ENCODE results near the gene TAS2R14.
A peak's percentile ranks its signal among the peaks of the same experiment; 100 is the strongest.

Gene TAS2R14

DNA sequence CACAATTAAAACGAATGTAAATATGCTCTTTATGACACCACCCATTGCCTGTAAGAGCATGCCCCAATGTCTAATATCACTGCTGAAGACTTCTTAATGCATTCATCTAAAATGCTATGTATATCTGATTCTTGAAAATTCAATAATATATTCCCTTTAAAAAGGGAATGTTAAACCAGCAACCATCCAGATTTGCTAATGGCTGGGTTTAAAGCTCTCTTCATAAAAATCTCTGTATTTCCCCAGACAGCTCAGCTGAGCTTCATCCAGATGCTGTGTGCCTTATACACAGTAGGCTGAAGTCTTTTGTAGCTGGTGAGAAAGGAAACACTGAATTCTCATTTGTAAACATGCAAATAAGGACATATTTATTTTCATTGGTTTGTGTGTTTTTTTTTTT, at the start of gene TAS2R14:
Gene TAS2R14 (minus strand): TSS at position 101 of the 400 bp plus-strand sequence. CDS start 56 bp downstream, at position 45.
- DNase-seq, result no peak

DNA sequence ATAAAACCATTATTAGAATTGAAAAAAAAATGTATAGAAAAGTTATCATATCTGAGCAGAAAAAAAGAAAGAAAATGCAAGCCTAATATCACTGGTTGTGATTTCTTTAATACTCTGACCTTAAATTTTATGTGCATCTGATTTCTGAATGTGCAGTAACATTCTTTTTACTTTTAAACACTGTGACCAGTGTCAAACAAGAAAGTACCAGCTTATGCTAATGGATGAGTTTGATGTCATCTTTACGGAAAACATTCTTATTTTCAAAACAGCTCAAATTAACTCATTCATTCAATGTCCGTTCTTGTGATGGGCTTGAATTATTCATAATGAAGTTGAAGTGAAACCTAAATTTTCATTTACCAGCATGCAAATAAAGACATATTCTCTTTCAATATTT, 47.7 kb upstream of the TAS2R14 start, which contains the start of gene TAS2R50:
Gene TAS2R50 (minus strand): TSS at position 101 of the 400 bp plus-strand sequence. CDS start 52 bp downstream, at position 49.
- DNase-seq, result no peak

GRCh38 chr12:10982244-10982643, 43.2 kb upstream of the TAS2R14 start:
- DNase-seq, result peak; percentile 4

- DNase-seq, result no peak
Measured at GRCh38 chr12:10974965-10975364, 35.9 kb upstream of the TAS2R14 start.

DNA sequence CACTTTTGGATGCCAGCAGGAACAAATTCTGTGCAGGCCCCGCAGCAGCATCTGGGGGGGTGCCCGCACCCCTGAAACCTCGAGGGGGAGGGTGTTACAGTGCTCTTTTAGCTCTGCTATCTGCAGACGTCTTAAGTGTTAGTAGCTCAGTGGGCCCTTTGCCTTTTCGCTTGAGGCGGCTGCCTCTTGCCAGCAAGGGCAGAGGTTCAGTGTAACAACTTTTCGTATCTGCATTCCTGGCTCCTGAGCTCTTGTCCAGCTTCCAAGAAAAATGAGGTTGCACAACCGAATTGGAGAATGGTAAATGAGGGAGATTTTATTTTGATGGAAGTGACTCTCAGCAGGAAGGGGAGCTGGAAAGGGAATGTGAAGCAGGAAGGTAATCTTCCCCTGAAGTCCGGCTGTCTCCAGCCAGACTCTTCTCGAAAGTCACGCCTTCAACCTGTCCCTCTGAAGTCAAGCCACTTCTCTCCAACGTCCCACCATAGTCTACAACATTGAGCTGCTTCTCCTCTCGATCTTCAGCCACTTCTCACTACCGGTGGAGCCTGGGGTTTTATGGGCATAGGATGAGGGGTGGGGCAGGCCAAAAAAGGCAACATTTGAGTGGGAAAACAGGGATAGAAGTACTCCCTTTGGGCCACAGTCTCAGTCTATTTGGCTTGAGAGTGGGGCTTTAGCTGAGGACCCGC, 29.8 kb upstream of the TAS2R14 start:
- no peak for DNase-seq

GRCh38 chr12:10967409-10967808, 28.3 kb upstream of the TAS2R14 start:
- no peak for DNase-seq

DNA sequence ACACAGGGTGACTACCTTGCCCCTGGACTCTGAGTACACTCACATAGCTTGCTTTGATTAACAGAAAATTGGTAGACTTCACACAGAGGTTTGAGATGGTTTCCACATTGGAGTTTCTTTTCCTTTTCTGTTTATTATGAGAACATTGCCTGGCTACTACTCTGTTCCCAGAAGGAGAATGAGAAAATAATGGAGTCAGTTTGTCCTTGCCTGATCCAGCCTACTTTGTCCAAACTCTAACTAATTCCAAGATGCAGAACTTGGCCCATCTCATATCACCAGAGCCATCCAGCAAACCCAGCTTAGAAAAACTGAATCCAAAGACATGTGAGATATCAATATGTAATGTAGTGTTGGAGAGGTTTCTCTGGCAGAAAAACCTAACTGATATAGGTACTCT, 27.3 kb upstream of the TAS2R14 start:
- DNase-seq, result no peak

GRCh38 chr12:10965476-10965875, 26.4 kb upstream of the TAS2R14 start:
- DNase-seq, result no peak

GRCh38 chr12:10960211-10960610, 21.1 kb upstream of the TAS2R14 start:
- no peak for DNase-seq

GRCh38 chr12:10959804-10960203, 20.7 kb upstream of the TAS2R14 start:
- no peak for DNase-seq

DNA sequence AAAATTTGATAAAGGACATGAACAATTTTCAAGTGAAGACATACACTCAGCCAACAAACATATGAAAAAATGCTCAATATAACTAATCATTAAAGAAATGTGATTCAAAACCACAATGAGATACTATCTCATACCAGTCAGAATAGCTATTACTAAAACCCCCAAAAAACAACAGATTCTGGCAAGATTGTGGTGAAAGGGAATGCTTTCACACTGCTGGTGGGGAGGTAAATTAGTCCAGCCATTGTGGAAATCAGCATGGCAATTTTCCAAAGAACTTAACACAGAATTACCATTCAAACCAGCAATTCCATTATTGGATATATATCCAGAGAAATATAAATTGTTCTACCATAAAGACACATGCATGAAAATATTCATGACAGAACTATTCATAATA, 18.7 kb upstream of the TAS2R14 start:
- no peak for DNase-seq

DNA sequence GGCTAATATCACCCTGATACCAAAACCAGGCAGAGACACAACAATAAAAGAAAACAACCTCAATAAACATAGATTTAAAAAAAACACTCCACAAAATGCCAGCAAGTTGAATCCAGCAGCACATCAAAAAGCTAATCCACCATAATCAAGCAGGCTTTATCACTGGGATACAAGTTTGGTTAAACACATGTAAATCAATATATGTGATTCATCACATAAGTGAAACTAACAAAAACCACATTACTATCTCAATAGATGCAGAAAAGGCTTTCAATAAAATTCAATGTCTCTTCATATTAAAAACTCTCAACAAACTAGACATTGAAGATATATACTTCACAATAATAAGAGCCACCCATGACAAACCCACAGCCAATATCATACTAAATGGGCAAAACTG, 17.0 kb upstream of the TAS2R14 start:
- no peak for DNase-seq

- DNase-seq, result no peak
Measured at GRCh38 chr12:10952645-10953044, 13.6 kb upstream of the TAS2R14 start.

GRCh38 chr12:10943167-10943566, 4.1 kb upstream of the TAS2R14 start:
- no peak for DNase-seq

DNA sequence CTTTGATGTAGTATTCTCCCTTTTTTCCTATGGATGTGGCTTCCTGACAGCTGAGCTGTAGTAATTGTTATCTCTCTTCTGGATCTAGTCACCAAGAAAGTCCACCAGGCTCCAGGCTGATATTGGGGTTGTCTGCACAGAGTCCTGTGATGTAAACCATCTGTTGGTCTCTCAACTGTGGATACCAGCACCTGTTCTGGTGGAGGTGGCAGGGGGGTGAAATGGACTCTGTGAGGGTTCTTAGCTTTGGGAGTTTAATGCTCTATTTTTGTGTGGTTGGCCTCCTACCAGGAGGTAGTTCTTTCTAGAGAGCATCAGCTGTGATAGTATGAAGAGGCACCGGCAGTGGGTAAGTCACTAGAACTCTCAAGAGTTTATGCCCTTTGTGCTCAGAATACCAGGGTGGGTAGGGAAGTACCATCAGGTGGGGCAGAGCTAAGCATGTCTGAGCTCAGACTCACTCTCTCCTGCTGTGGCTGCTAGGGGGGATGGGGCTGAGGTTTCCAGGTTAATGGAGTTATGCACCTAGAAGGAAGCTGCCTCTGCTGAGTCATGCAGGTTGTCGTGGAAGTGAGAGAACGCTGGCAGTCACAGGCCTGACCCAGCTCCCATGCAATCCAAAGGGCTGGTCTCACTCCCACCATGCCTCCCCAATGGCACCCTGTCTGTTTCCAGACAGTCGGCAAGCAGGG, 3.0 kb upstream of the TAS2R14 start:
- DNase-seq, result no peak

- DNase-seq, result no peak
Measured at GRCh38 chr12:10941369-10941768, 2.3 kb upstream of the TAS2R14 start.

DNA sequence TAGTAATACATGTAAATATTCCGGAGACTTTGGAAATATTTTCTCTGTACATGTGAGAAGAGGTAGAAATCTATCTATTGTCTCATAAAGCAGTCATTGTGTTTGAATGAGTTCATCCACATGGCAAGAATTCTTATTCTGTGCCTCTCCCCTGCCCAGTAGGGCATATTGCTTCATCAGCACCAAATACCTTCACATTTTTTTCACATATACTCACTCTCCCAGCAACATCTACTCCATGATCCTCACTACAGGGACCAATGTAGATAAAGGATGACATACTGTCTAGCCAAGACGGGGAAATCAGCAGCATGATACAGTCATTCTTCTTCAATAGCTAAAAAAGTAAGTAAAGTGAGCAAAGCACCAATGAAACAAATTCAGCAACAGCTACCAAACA, 1.3 kb upstream of the TAS2R14 start:
- DNase-seq, result no peak

DNA sequence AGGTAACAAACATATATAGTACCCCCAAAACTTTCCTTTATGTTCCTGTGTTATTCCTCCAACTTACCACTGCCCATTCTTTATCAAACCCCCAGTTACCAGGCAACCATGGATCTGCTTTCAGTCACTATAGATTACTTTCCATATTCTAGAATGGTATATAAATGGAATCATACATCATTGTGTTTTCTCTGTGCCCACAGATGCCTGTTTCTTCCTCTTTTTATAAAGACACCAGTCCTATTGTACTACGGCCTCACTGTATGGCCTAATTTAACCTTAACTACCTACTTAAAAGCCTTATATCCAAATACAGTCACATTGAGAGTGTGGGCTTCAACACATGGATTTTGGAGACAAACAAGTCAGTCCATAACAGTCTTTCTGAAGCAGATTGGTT, 2.6 kb downstream of the TAS2R14 start:
- no peak for DNase-seq

GRCh38 chr12:10928746-10929286, 10.2 kb downstream of the TAS2R14 start, which contains the start of gene PRH2:
Gene PRH2 (plus strand): TSS chr12:10929236. CDS start chr12:10929274, 38 bp downstream.
- no peak for DNase-seq

DNA sequence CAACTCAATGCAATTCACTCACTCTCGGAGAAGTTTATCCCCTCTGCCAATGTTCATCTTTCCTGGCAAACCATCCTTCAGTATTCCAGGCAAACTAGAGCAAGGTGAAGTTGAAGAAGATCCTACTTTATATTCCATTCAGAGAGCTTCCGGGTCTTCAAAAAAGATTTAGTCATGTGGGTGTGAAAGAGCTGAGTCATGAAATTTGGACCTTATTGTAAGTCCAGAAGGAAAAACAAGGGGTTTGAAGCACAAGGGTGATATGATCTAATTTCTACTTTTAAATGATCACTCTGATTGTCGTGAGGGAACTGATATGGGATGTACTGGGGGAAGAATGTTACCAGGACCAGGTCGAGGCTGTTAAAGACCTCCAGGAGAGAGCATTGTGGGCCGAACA, 12.8 kb downstream of the TAS2R14 start:
- DNase-seq, result no peak

GRCh38 chr12:10919809-10920208, 19.3 kb downstream of the TAS2R14 start:
- no peak for DNase-seq

GRCh38 chr12:10910380-10910779, 28.7 kb downstream of the TAS2R14 start:
- no peak for DNase-seq

DNA sequence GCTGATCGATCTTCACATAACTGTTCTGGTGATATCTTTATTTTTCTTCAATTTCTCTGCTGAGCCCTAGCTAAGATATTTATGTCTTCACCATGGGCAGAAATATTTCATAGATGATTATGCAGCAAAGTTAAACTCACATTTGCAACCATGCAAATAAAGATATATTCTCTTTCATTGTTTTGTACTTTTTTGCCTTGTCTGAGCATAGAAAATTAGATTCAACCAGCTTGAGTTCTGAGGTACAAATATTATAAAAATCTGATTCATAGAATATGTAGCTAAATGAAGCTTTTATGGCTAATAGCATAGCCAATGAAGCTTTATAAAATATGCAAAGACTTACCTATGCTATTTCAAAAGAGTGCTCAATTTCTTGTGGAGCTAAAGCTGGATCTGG, 29.6 kb downstream of the TAS2R14 start, which contains the start of gene TAS2R13:
Gene TAS2R13 (minus strand): TSS at position 101 of the 400 bp plus-strand sequence. CDS start 264 bp downstream, outside the sequence.
- DNase-seq, result no peak

DNA sequence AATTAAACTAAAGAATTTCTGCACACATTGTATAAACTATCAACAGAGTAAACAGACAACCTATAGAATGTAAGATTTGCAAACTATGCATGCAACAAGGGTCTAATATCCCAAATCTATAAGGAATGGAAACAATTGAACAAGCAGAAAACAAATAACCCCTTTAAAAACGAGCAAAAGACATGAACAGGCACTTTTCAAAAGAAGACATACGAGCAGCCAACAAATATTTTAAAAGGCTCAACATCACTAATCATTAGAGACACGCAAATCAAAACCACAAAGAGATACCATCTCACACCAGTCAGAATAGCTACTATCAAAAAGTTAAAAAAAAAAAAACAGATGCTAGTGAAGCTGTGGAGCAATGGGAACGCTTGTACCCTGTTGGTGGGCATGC, 34.4 kb downstream of the TAS2R14 start:
- no peak for DNase-seq

All from CD4-positive, alpha-beta T cell treated with Interferon gamma for 1 hour (primary cell).